ENCODE data around the gene AAMDC. TPM values are rescaled to one million over a fixed set of nuclear protein-coding genes. Genes with fewer than 3 reads are reported as not detected.
"Not testable (repeated sequence)": the region's sequence is repeated elsewhere in the genome, so short reads cannot be mapped to it uniquely, and the experiment has no call there.

The AAMDC gene
- total RNA-seq, 2 donors from 2014 or later, result 2.7 to 5.2 TPM

DNA sequence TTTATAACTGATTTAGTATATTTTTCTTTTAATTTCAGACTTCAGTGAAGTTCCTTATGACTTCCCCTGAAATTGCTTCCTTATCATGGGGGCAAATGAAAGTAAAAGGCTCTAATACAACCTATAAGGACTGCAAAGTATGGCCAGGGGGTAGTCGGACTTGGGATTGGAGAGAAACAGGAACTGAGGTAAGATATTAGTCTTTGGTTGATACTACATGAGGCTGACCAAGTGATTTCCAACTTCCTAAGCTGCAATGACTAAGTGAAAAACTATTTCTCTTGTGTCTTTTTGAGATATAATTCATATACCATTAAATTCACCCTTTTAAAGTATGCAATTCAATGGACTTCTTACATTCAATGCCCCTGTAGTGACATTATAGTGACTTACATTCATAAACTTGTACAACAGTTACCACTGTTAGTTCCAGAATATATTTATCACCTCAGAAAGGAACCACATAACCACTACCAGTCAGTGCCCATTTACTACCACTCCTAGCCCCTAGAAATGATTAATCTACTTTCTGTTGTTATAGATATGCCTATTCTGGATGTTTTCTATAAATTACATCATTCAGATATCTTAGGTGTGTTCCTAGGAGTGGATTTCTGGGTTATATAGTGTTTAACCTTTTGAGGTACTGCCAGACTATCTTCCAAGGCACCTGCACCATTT, 21.6 kb downstream of the AAMDC start:
- H3K4me1 Mint-ChIP-seq, result no peaks in the 10 kb centered on the region
- DNase-seq (no peak), ATAC-seq (no peak)
- H3K9me3 ChIP-seq (ENCODE audit: control insufficient read depth, low read length, poor library complexity, severe bottlenecking), result no peaks in the 10 kb centered on the region
- peaks cover 6% of the 10 kb centered on the region for H3K36me3 Mint-ChIP-seq (ENCODE audit: low read depth)
- H3K27me3 Mint-ChIP-seq, result no peaks in the 10 kb centered on the region
- no peak overlapping the region for H3K4me3 Mint-ChIP-seq
- no peak overlapping the region for H3K27ac Mint-ChIP-seq

DNA sequence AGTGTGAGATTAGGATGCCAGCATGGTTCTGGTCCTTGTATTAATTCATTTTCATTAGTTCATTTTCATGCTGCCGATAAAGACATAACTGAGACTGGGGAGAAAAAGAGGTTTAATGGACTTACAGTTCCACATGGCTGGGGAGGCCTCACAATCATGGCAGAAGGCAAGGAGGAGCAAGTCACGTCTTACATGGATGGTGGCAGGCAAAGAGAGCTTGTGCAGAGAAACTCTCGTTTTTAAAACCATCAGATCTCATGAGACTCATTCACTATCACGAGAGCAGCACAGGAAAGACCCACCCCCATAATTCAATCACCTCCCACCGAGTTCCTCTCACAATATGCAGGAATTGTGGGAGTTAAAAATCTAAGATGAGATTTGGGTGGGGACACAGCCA, 22.8 kb downstream of the AAMDC start:
- not testable (repeated sequence) for ATAC-seq; H3K27ac Mint-ChIP-seq; DNase-seq; H3K9me3 ChIP-seq (ENCODE audit: control insufficient read depth, low read length, poor library complexity, severe bottlenecking); H3K4me1 Mint-ChIP-seq; H3K4me3 Mint-ChIP-seq; H3K36me3 Mint-ChIP-seq (ENCODE audit: low read depth); H3K27me3 Mint-ChIP-seq

DNA sequence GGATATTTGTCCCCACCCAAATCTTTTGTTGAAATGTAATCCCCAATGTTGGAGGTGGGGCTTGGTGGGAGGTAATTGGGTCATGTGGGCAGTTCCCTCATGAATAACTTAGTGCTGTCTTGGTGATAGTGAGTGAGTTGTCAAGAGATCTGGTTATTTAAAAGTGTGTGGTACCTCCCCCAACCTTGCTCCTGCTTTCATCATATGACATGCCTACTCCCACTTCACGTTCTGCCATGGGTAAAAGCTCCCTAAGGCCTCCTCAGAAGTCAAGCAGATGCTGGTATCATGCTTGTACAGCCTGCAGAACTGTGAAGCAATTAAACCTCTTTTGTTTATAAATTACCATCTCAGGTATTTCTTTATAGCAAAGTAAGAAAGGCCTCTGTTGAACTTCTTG, 30.6 kb downstream of the AAMDC start:
- no peaks in the 10 kb centered on the region for H3K27me3 Mint-ChIP-seq
- DNase-seq (no peak), ATAC-seq (no peak)
- no peak overlapping the region for H3K4me3 Mint-ChIP-seq
- no peaks in the 10 kb centered on the region for H3K4me1 Mint-ChIP-seq
- no peaks in the 10 kb centered on the region for H3K9me3 ChIP-seq (ENCODE audit: control insufficient read depth, low read length, poor library complexity, severe bottlenecking)
- no peak overlapping the region for H3K27ac Mint-ChIP-seq
- H3K36me3 Mint-ChIP-seq (ENCODE audit: low read depth), result peaks cover 14% of the 10 kb centered on the region

DNA sequence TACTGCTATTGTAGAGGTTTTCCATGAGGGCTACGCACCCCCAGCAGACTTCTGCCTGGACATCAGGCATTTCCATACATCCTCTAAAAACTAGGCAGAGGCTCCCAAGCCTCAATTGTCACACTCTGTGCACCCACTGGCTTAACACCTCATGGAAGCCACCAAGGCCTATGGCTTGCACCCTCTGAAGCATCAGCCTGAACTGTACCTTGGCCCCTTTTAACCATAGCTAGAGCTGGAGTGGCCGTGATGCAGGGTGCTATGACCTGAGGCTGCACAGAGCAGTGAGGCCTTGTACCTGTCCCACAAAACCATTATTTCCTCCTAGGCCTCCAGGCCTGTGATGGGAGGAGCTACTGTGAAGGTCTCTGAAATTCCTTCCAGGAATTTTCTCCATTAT, 33.9 kb downstream of the AAMDC start:
- no peak overlapping the region for H3K4me3 Mint-ChIP-seq
- no peaks in the 10 kb centered on the region for H3K9me3 ChIP-seq (ENCODE audit: control insufficient read depth, low read length, poor library complexity, severe bottlenecking)
- peaks cover 11% of the 10 kb centered on the region for H3K36me3 Mint-ChIP-seq (ENCODE audit: low read depth)
- H3K27me3 Mint-ChIP-seq, result no peaks in the 10 kb centered on the region
- H3K27ac Mint-ChIP-seq, result no peak overlapping the region
- H3K4me1 Mint-ChIP-seq, result no peaks in the 10 kb centered on the region
- no peak for ATAC-seq
- DNase-seq, result no peak

DNA sequence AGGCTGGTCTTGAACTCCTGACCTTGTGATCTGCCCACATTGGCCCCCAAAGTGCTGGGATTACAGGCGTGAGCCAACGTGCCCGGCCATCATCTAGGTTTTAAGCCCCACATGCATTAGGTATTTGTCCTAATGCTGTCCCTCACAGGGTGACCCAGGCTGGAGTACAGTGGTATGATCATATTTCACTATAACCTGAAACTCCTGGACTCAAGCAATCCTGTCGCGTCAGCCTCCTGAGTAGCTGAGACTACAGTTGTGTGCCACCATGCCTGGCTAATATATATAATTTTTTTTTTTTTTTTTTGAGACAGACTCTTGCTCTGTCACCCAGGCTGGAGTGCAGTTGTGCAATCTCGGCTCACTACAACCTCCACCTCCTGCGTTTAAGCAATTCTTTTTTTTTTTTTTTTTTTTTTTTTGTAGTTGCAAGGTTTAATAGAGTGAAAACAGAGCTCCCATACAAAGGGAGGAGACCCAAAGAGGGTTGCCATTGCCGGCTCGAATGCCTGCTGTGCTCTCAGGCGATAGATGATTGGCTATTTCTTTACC, 37.0 kb downstream of the AAMDC start:
- not testable (repeated sequence) for DNase-seq; H3K9me3 ChIP-seq (ENCODE audit: control insufficient read depth, low read length, poor library complexity, severe bottlenecking); H3K4me1 Mint-ChIP-seq; H3K4me3 Mint-ChIP-seq; ATAC-seq; H3K36me3 Mint-ChIP-seq (ENCODE audit: low read depth); H3K27ac Mint-ChIP-seq; H3K27me3 Mint-ChIP-seq

DNA sequence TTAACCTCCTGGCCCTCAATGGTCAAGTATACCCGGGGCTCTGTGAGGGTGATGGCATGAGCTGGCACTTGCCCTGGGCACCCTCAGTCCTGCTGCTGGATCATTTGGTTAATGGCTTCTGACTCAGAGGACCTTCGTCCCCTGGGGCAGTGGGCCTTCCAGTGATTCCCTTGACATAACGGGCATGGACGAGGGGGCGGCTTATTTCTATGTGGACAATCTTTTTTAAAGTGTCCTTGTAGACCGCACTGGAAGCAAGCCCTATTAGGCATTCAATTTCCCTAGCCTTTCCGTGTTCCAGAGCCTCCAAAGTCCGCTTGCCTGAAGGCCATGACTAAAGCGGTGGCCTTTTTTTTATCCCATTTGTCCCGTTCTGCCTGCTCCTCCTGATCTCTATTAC, 40.5 kb downstream of the AAMDC start:
- not testable (repeated sequence) for H3K36me3 Mint-ChIP-seq (ENCODE audit: low read depth); H3K4me3 Mint-ChIP-seq; H3K27ac Mint-ChIP-seq; ATAC-seq; DNase-seq; H3K4me1 Mint-ChIP-seq; H3K9me3 ChIP-seq (ENCODE audit: control insufficient read depth, low read length, poor library complexity, severe bottlenecking); H3K27me3 Mint-ChIP-seq

DNA sequence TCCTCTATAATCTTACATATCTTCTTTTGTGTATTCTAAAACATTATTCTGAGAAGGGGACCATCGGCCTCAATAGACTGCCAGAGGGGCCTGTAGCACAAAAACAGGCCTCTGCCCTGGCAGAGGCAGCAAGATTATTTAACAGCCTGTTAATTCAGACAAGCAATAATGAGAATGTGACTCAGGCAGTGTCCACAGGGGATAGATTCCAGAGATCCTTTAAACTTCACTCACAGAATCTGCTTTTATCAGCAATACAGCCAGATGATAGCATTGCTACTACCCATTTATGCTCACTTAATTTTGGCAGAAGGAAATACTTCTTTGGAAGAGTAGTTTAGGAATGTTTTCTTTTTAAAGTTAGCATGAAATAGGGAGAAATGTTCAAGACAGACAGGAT, 44.9 kb downstream of the AAMDC start:
- Mint-ChIP-seq H3K27ac (no peak overlapping the region), H3K27me3 (no peaks in the 10 kb centered on the region), H3K4me3 (no peak overlapping the region), H3K36me3 (ENCODE audit: low read depth) (no peaks in the 10 kb centered on the region), H3K4me1 (no peaks in the 10 kb centered on the region)
- ATAC-seq, result no peak
- no peak for DNase-seq
- no peaks in the 10 kb centered on the region for H3K9me3 ChIP-seq (ENCODE audit: control insufficient read depth, low read length, poor library complexity, severe bottlenecking)

DNA sequence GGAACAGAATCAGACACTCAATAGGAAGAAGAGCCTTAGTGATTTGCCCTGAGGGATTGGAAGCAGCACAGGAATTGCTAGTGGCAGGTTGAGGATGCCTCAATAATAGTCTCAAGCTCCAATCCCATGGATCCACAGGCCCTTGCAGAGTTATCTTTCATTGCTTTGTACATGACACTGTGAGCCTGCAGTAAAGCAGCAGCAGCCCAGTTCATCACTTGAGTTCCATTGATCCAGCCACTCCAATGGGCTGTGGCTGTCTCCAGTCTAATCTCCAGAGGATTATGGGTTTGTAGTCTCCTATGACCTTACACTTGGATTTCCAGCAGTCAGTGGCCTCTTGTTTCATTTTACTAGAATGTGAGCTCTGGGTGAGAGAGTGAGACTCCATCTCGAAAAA, 45.4 kb downstream of the AAMDC start:
- Mint-ChIP-seq H3K36me3 (ENCODE audit: low read depth) (no peaks in the 10 kb centered on the region), H3K27ac (no peak overlapping the region), H3K27me3 (no peaks in the 10 kb centered on the region), H3K4me3 (no peak overlapping the region), H3K4me1 (no peaks in the 10 kb centered on the region)
- ATAC-seq (no peak), DNase-seq (no peak)
- H3K9me3 ChIP-seq (ENCODE audit: control insufficient read depth, low read length, poor library complexity, severe bottlenecking), result no peaks in the 10 kb centered on the region

DNA sequence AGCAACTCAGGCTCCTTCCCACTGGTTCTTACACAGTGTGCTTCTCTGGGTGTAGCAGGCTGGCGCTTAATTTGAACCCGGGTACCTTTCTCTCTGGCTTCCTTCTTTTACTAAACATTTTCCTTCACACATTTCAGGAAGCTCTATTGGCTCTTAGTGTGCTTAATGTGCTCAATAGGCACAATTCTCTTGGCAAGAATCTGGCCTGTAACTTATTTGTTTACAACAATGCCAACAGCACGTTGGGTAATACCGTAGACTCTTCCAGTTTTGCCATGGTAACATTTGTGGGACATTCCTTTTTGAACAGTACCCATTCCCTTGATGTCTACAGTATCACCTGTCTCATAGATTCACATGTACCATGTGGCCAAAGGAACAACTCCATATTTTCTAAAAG, 47.8 kb downstream of the AAMDC start:
- Mint-ChIP-seq H3K4me3 (no peak overlapping the region), H3K27me3 (no peaks in the 10 kb centered on the region), H3K36me3 (ENCODE audit: low read depth) (no peaks in the 10 kb centered on the region), H3K4me1 (no peaks in the 10 kb centered on the region), H3K27ac (no peak overlapping the region)
- H3K9me3 ChIP-seq (ENCODE audit: control insufficient read depth, low read length, poor library complexity, severe bottlenecking), result no peaks in the 10 kb centered on the region
- ATAC-seq (no peak), DNase-seq (no peak)

DNA sequence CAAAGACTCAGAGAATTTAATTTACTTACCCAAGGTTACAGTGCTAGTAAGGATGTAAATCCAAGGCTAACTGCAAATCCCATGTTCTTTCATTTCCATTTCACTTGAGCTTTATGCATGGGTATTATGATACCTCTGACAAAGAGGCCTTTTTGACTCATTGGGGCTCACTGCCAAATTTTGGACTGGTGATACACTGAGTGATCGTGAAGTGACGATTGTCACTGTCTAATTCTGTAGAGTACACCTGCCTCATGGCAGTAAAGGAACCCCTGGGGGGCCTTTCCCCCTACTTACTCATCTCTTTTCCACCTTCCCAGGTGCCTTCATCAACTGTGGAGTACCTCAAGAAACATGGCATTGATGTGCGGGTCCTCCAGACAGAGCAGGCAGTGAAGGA, 50.9 kb downstream of the AAMDC start:
- no peaks in the 10 kb centered on the region for H3K4me1 Mint-ChIP-seq
- ATAC-seq (no peak), DNase-seq (no peak)
- no peaks in the 10 kb centered on the region for H3K9me3 ChIP-seq (ENCODE audit: control insufficient read depth, low read length, poor library complexity, severe bottlenecking)
- H3K27ac Mint-ChIP-seq, result no peak overlapping the region
- no peak overlapping the region for H3K4me3 Mint-ChIP-seq
- H3K36me3 Mint-ChIP-seq (ENCODE audit: low read depth), result peaks cover 4% of the 10 kb centered on the region
- H3K27me3 Mint-ChIP-seq, result no peaks in the 10 kb centered on the region

DNA sequence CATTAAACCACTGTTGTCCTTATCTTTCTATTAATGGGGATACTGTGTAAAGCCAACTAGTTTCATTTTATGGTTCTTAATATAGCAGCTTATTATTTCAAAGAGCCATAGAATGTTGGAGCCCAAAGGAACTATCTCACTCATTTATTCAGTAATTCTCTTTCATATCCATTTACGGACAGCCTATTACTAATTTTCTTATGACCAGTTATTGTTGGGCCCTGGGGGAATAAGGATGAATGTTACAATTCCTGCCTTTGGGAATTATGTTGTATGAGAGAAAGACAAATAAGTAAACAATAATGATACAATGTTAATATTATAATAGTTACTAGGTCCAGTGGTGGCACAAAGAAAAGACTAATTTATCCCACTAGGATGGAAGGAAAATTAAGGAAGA, 52.4 kb downstream of the AAMDC start:
- DNase-seq, result no peak
- Mint-ChIP-seq H3K4me1 (no peaks in the 10 kb centered on the region), H3K36me3 (ENCODE audit: low read depth) (peaks cover 4% of the 10 kb centered on the region), H3K4me3 (no peak overlapping the region), H3K27me3 (no peaks in the 10 kb centered on the region), H3K27ac (no peak overlapping the region)
- ATAC-seq, result no peak
- no peaks in the 10 kb centered on the region for H3K9me3 ChIP-seq (ENCODE audit: control insufficient read depth, low read length, poor library complexity, severe bottlenecking)

DNA sequence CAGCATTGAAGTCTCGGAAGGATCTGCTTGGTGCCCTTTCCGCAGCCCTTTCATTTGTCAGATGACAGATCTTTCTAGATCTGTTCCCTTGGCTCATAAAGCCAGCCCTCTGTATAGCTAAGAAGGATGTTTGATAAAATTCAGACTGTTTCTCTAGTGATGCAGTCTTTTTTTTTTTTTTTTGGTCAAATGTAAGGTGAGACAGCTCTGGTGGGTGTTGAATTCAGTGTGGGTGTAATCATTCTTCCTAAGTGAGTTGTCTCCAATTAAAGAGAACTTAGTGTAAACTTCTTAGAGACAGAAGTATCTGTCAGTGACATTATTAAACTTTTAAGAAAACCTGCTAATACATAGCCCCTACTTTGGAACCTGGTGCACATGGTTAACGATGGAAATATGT, 53.3 kb downstream of the AAMDC start:
- no peaks in the 10 kb centered on the region for H3K9me3 ChIP-seq (ENCODE audit: control insufficient read depth, low read length, poor library complexity, severe bottlenecking)
- H3K36me3 Mint-ChIP-seq (ENCODE audit: low read depth), result peaks cover 4% of the 10 kb centered on the region
- H3K4me3 Mint-ChIP-seq, result no peak overlapping the region
- no peaks in the 10 kb centered on the region for H3K4me1 Mint-ChIP-seq
- no peak for ATAC-seq
- H3K27me3 Mint-ChIP-seq, result no peaks in the 10 kb centered on the region
- no peak for DNase-seq
- H3K27ac Mint-ChIP-seq, result no peak overlapping the region

DNA sequence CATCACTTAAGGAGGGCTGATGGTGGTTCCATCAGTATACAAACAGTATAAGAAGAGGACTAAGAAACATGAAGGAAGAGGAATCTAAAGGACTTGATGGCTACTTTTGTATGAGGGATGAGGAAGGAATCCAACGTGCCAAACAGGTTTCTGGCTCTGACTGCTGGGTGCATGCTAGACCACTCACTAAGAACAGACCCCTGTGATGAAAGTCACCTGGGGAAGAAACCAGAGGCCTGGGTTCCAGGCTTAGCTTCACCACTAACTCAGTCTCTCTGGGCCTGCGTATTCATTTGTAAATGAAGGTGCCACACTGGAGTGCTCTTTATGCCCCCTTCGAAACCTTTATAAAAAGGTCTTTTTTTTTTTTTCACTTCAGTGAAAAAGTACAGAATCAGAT, 55.1 kb downstream of the AAMDC start:
- no peak for ATAC-seq
- Mint-ChIP-seq H3K27ac (peak overlapping the region; percentile 71), H3K36me3 (ENCODE audit: low read depth) (peaks cover 7% of the 10 kb centered on the region), H3K4me3 (no peak overlapping the region), H3K27me3 (no peaks in the 10 kb centered on the region), H3K4me1 (peaks cover 11% of the 10 kb centered on the region)
- H3K9me3 ChIP-seq (ENCODE audit: control insufficient read depth, low read length, poor library complexity, severe bottlenecking), result no peaks in the 10 kb centered on the region
- DNase-seq, result no peak

DNA sequence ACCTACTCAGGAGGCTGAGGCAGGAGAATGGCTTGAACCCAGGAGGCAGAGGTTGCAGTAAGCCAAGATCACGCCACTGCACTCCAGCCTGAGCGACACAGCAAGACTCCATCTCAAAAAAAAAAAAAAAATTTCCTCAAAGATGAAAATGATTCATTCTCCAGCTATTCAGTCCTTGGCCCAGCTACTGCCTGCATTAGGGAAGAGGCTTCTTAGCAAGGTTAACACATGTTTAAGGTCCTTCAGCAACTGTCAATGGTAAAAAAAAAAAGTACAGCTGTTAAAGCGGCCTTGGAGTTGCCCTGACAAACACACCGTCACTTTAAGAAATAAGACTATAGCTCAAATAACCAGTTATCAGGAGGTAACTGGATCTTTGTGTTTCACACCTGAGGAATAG, 57.3 kb downstream of the AAMDC start:
- DNase-seq; ATAC-seq; H3K36me3 Mint-ChIP-seq (ENCODE audit: low read depth); H3K27me3 Mint-ChIP-seq; H3K9me3 ChIP-seq (ENCODE audit: control insufficient read depth, low read length, poor library complexity, severe bottlenecking); H3K4me3 Mint-ChIP-seq; H3K27ac Mint-ChIP-seq: not testable (repeated sequence)
- H3K4me1 Mint-ChIP-seq, result peaks cover 11% of the 10 kb centered on the region

Measured in T-helper 17 cell (primary cell).